Measurements from ENCODE around the gene RNF157.

The RNF157 gene

DNA sequence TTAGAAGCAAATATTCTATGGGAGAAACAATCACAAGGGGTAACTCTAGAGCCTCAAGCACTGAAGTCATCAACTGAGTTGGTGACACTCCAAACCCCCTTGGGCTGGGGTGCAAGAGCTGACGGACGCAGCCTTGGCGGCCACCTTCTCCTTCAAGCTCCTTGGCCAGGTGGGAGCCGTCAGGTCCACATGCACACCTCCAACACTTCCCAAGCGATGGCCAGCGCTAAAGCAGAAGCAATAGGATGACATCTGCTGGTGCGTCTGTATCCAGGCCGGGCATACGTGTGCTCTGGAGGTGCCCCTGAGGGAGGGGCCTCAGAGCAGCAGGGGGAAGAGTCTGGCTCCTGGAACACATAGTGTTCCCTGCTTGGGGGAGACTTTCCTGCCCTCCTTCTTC, 87.1 kb downstream of the RNF157 start:
- H3K4me3 ChIP-seq (ENCODE audit: low read length) = no peak overlapping the region
- no peaks in the 10 kb centered on the region for H3K27me3 ChIP-seq (replicated peaks; ENCODE audit: insufficient read depth, low read length)
- no peaks in the 10 kb centered on the region for H3K4me1 ChIP-seq (ENCODE audit: low read length)
- no peak overlapping the region for H3K4me2 ChIP-seq (ENCODE audit: low read depth, low read length)
- no peaks in the 10 kb centered on the region for H3K79me2 ChIP-seq (ENCODE audit: low read length)
- no peak overlapping the region for H3K27ac ChIP-seq (ENCODE audit: low read length)
- H3K9me2 ChIP-seq (replicated peaks; ENCODE audit: insufficient read depth, low read length) = no peaks in the 10 kb centered on the region
- no peak overlapping the region for H3K9ac ChIP-seq (ENCODE audit: low read length)
- no peaks in the 10 kb centered on the region for H3K9me3 ChIP-seq (replicated peaks; ENCODE audit: insufficient read depth, low read length)
- no peak overlapping the region for H2AFZ ChIP-seq (ENCODE audit: low read length)
- H4K20me1 ChIP-seq (ENCODE audit: insufficient read depth, low read length) = no peaks in the 10 kb centered on the region
- TF ChIP-seq EZH2 (optimal IDR thresholded peaks at IDR 0.05; ENCODE audit: low read depth, low read length) = no peak
- TF ChIP-seq, protein P1, sequence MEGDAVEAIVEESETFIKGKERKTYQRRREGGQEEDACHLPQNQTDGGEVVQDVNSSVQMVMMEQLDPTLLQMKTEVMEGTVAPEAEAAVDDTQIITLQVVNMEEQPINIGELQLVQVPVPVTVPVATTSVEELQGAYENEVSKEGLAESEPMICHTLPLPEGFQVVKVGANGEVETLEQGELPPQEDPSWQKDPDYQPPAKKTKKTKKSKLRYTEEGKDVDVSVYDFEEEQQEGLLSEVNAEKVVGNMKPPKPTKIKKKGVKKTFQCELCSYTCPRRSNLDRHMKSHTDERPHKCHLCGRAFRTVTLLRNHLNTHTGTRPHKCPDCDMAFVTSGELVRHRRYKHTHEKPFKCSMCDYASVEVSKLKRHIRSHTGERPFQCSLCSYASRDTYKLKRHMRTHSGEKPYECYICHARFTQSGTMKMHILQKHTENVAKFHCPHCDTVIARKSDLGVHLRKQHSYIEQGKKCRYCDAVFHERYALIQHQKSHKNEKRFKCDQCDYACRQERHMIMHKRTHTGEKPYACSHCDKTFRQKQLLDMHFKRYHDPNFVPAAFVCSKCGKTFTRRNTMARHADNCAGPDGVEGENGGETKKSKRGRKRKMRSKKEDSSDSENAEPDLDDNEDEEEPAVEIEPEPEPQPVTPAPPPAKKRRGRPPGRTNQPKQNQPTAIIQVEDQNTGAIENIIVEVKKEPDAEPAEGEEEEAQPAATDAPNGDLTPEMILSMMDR (IDR thresholded peaks at IDR 0.05; ENCODE audit: low read length) = no peak
- no peak for TF ChIP-seq EZH2phosphoT487 (IDR thresholded peaks at IDR 0.05; ENCODE audit: low read length)
- H3F3A ChIP-seq (ENCODE audit: insufficient read depth, low read length) = no peaks in the 10 kb centered on the region
- DNase-seq = no peak
- no peaks in the 10 kb centered on the region for H3K36me3 ChIP-seq (replicated peaks; ENCODE audit: insufficient read depth, low read length)

DNA sequence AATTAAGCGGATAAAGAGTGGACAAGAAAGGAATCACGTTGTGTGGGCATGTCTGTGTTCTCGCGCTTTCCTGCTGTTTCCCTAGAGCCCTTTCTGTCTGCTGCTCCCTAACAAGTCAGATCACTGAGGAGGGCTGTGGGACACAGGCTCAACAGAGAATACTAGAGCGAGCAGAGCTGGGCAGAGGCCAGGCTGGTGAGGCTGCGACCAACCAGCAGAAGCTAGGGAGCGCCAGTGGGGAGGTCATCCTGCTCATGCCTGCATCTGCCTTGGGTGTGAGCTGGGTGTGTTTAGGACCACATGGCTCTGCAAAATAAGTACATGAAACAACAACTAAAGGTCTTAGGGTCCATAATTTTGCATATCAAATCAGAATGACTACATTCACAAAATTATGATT, 87.7 kb downstream of the RNF157 start:
- H3K27me3 ChIP-seq (replicated peaks; ENCODE audit: insufficient read depth, low read length) = no peaks in the 10 kb centered on the region
- H3K27ac ChIP-seq (ENCODE audit: low read length) = no peak overlapping the region
- no peak overlapping the region for H3K4me2 ChIP-seq (ENCODE audit: low read depth, low read length)
- no peaks in the 10 kb centered on the region for H4K20me1 ChIP-seq (ENCODE audit: insufficient read depth, low read length)
- no peaks in the 10 kb centered on the region for H3K9me3 ChIP-seq (replicated peaks; ENCODE audit: insufficient read depth, low read length)
- H3K4me1 ChIP-seq (ENCODE audit: low read length) = no peaks in the 10 kb centered on the region
- no peak overlapping the region for H3K4me3 ChIP-seq (ENCODE audit: low read length)
- DNase-seq = no peak
- H3K36me3 ChIP-seq (replicated peaks; ENCODE audit: insufficient read depth, low read length) = no peaks in the 10 kb centered on the region
- TF ChIP-seq, protein P1 (IDR thresholded peaks at IDR 0.05; ENCODE audit: low read length) = no peak
- TF ChIP-seq EZH2phosphoT487 (IDR thresholded peaks at IDR 0.05; ENCODE audit: low read length) (no peak), EZH2 (optimal IDR thresholded peaks at IDR 0.05; ENCODE audit: low read depth, low read length) (no peak)
- no peaks in the 10 kb centered on the region for H3K9me2 ChIP-seq (replicated peaks; ENCODE audit: insufficient read depth, low read length)
- H2AFZ ChIP-seq (ENCODE audit: low read length) = no peak overlapping the region
- H3K9ac ChIP-seq (ENCODE audit: low read length) = no peak overlapping the region
- H3K79me2 ChIP-seq (ENCODE audit: low read length) = no peaks in the 10 kb centered on the region
- H3F3A ChIP-seq (ENCODE audit: insufficient read depth, low read length) = no peaks in the 10 kb centered on the region

DNA sequence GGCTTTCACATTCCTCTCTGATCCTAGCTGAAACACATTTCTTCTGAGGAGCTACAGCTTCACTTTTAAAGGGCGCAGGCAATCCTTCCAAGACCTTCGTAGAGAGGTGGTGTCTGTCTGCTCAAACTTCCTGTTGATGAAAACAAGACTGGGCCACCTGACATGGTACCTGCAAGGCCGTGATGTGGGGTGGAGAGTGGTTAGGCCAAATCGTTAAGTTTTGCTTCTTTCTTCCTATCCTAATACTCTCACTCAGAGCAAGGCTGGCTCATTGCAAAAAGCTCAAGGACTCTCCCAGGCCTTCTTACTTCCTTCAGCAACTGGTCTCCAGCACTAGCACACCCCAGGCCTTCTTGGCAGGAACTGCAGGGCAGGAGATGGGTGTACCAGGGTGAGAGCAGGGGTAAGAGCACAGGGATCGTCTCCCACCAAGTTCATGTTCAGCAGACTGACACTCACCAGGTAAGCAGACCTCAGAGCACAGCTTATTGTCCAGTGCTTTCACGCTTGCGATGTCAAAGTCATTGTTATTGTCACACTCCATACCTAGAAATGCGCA, 88.3 kb downstream of the RNF157 start:
- H3K9me3 ChIP-seq (replicated peaks; ENCODE audit: insufficient read depth, low read length) = no peaks in the 10 kb centered on the region
- no peaks in the 10 kb centered on the region for H3K27me3 ChIP-seq (replicated peaks; ENCODE audit: insufficient read depth, low read length)
- TF ChIP-seq EZH2 (optimal IDR thresholded peaks at IDR 0.05; ENCODE audit: low read depth, low read length) (no peak), EZH2phosphoT487 (IDR thresholded peaks at IDR 0.05; ENCODE audit: low read length) (no peak)
- TF ChIP-seq, protein P1 (IDR thresholded peaks at IDR 0.05; ENCODE audit: low read length) = no peak
- H4K20me1 ChIP-seq (ENCODE audit: insufficient read depth, low read length) = no peaks in the 10 kb centered on the region
- H3K27ac ChIP-seq (ENCODE audit: low read length) = no peak overlapping the region
- no peak overlapping the region for H3K9ac ChIP-seq (ENCODE audit: low read length)
- no peak for DNase-seq
- H2AFZ ChIP-seq (ENCODE audit: low read length) = no peak overlapping the region
- H3K36me3 ChIP-seq (replicated peaks; ENCODE audit: insufficient read depth, low read length) = no peaks in the 10 kb centered on the region
- H3K79me2 ChIP-seq (ENCODE audit: low read length) = no peaks in the 10 kb centered on the region
- no peak overlapping the region for H3K4me2 ChIP-seq (ENCODE audit: low read depth, low read length)
- no peaks in the 10 kb centered on the region for H3F3A ChIP-seq (ENCODE audit: insufficient read depth, low read length)
- no peak overlapping the region for H3K4me3 ChIP-seq (ENCODE audit: low read length)
- H3K9me2 ChIP-seq (replicated peaks; ENCODE audit: insufficient read depth, low read length) = no peaks in the 10 kb centered on the region
- H3K4me1 ChIP-seq (ENCODE audit: low read length) = no peaks in the 10 kb centered on the region

Measured in MM.1S (cell line).